GM18873 (cell line): ENCODE results near the gene MALRD1.

Experiments
- ATAC-seq: cut with Tn5 transposase; IDR thresholded peaks from one replicate; pipeline ENCODE4 v1.9.1; 2021; ENCODE audit warnings: mild to moderate bottlenecking, moderate library complexity, moderate number of reproducible peaks; ENCODE audit not compliant: unreplicated experiment, low FRiP score

Gene MALRD1

DNA sequence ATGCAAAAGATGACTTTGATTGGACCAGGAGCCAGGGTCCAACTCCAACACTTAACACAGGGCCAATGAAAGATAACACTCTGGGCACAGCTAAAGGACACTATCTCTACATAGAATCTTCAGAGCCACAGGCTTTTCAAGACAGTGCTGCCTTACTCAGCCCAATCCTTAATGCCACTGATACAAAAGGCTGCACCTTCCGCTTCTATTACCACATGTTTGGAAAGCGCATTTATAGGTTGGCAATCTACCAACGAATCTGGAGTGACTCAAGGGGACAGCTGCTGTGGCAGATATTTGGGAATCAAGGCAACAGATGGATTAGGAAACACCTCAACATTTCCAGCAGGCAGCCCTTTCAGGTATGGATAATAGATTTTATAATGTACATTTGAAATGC, 160.7 kb downstream of the MALRD1 start:
- ATAC-seq, result no peak

DNA sequence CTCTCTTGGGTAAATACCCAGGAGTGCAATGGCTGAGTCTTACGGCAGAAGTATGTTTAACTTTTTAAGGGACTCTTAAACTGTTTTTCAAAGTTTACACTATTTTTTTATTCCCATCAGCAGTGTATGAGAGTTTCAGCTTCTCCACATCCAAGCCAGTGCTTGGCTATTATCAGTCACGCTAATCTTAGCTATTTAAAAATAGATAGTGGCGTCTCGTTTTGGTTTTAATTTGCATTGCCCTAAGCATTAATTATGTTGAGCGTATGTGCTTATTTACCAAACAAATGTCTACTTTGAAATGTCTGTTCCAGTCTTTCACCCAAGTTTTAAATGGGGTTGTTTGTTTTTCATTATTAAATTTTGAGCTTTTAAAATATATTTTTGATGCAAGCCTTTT, 164.0 kb downstream of the MALRD1 start:
- ATAC-seq, result no peak

- no peak for ATAC-seq
Observed at GRCh38 chr10:19221216-19221615, 172.6 kb downstream of the MALRD1 start.

- no peak for ATAC-seq
Observed at GRCh38 chr10:19226025-19226424, 177.4 kb downstream of the MALRD1 start.

GRCh38 chr10:19231034-19231433, 182.4 kb downstream of the MALRD1 start:
- no peak for ATAC-seq

DNA sequence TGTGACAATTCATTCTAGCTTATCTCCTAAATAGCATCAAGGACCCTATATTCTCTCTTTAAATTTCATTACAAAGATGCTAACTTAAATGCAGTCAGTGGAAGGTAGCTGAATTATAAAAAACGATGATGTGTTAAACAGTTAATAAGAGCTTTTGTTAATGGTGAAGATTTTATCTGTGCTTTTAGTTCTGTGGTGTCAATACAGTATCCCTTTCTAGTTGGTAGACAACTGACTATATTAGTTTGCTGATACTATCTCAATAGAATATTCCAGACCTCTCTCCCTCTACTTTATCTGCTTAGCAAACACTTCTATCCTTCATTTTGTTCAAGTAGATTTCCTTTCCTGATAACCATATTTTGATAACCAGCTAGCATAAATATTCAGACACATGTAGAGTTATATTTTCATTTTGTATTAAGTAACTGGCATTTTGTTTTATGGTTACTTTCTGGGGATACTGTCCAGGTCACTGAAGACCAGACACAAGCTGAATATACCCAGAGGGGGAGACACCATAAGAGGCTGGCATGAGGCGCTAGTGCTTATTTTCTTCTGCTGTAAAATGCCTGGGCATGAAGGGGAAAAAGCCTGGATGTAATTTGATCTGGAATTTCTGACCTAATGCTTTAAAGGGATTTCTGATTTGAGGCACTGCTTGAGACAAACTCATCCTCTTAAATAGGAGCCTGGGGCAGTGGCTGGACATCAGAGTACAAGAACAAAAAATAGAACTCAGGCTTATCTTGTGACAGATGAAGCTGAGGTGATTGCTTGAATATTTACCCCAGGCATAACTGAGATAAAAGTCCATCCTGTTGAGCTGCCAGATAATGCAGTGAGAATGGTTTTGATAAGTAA, 197.5 kb downstream of the MALRD1 start:
- no peak for ATAC-seq

- no peak for ATAC-seq
Observed at GRCh38 chr10:19247843-19248242, 199.2 kb downstream of the MALRD1 start.

DNA sequence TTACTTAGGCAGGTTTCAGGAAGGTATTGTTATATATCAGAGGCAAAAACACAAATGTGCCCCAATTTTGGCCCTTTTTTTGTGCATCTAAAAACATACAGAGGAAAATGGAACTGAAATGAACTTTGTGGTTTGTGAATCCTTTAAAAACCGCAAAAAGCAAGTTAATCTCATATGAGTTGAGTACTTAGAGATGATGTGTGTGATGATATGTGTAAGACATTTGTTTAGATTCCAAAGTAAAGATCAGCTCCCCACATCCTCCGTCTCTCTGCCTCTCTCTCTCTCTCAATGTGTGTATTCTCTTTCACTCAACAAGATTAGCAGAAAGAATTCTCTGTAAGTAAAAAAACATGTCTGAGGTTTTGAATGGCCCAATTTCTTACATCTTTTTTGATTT, 201.9 kb downstream of the MALRD1 start:
- ATAC-seq, result no peak

GRCh38 chr10:19252531-19252930, 203.9 kb downstream of the MALRD1 start:
- ATAC-seq, result no peak

DNA sequence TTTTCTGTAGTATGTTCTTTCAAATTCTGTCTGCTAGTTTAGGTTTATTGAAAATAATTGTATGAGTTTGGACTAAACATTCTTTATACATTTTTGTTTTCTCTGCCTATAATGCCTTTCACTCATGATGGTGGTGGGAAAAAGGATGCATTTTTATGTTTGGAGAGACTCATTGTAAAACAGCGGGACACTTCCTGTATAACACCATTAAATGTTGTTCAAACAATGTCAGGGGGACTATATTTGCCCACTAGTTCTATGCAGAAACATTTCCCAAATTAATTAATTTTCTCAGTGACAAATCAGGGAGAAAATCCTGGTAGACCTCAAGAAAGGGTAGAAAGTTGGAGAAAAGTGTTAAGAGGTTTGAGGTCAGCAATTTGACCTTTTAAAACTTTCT, 207.7 kb downstream of the MALRD1 start:
- no peak for ATAC-seq

DNA sequence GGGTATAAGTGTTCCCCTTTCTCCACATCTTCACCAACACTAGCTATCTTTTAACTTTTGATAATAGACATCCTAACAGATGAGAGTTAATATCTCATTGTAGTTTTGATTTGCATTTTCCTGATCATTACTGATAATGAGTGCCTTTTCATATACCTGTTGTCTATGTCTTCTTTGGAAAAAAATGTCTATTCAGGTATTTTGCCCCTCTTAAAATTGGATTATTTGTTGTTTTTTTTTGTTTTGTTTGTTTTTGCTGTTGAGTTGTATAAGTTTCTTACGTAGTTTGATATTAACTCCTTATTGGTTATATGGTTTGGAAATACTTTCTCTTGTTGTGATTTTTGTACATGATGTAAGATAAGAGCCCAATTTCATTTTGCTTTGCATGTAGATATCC, 214.7 kb downstream of the MALRD1 start:
- no peak for ATAC-seq

GRCh38 chr10:19283285-19283684, 234.7 kb downstream of the MALRD1 start:
- no peak for ATAC-seq

DNA sequence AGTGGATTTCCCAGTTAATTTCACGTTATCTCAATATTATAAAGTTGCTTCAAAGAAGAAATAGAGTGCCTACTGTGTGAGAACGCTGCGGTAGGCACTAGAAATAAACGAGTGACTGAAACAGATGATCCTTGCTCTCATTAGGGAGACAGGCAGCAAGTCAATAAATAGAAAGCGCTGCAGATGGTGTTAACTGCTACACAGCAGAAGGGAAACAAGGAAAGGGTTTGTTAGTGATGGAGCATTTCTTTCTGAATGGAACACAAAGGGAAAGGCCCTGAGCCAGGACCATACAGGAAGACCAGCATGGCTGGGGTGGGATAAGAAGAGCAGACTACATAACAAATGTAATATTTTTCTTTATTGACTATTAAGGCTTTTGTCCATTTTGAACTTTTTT, 235.2 kb downstream of the MALRD1 start:
- ATAC-seq, result no peak

DNA sequence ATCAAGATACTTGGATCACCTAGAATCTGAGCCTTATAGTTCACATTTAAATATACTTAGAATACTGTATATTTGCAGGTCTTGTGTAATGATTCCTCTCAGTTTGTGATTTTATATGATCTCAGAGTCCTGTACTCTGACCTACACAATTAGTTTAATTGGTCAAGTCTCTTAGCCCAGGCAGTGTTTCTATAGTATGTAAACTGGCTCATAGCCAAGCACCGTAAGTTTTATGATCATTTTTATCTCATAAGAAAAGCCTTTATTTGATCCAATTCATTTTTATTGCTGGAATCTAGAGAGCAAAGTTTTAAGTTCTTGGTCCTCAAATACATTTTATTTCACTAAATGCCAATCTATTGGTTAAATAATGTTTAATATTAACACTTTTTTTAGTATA, 242.2 kb downstream of the MALRD1 start:
- no peak for ATAC-seq

GRCh38 chr10:19294233-19294632, 245.6 kb downstream of the MALRD1 start:
- ATAC-seq, result no peak

DNA sequence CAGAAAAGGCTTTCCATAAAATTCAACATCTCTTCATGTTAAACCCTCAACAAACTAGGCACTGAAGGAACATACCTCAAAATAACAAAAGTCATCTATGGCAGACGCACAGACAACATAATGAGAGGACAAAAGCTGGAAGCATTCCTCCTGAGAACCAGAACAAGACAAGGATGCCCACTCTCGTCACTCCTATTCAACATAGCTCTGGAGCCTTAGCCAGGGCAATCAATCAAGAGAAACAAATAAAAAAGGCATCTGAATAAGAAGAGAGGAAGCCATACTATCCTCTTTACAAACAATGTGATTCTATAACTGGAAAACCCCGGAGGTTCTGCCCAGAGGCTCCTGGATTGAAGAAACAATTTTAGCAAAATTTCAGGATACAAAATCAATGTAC, 251.0 kb downstream of the MALRD1 start:
- no peak for ATAC-seq

- no peak for ATAC-seq
Observed at GRCh38 chr10:19302117-19302516, 253.5 kb downstream of the MALRD1 start.

DNA sequence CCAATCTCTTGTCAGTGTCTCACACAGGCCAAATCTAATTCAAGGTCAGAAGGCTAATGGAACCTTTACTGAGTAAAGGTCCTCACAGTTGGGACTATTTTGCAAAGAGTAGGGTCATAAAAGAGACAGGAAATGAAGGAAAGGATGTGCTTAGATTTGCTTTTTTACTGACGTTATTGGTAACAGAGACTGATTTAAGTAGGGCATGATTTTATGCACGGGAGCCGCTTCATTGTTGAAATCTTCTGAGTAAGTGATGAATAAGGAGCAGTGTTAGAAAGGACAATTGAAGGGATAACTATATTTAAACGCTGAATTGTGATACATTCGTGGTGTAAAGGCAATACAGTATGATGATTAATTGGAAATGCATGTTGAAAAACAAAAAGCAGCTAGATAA, 261.5 kb downstream of the MALRD1 start:
- no peak for ATAC-seq

GRCh38 chr10:19316204-19316870, 267.7 kb downstream of the MALRD1 start:
- ATAC-seq, result no peak

DNA sequence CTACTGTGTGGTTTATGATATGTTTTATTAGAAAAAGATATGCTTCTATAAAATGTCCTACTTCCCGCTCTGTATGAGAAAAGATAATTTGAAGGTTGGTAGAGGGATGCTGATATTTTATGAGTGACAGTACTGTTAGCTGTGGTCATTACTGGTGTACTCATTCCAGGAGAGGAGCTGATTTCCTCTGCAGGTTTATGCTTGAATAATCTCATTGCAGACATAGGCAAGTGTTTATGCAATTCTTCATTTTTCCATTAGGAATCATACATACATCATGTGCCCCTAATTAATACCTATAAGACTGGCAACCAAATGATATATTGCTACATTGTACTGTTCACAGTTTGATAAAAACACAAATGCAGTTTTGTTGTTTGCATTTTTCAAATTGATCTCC, 269.4 kb downstream of the MALRD1 start:
- no peak for ATAC-seq

DNA sequence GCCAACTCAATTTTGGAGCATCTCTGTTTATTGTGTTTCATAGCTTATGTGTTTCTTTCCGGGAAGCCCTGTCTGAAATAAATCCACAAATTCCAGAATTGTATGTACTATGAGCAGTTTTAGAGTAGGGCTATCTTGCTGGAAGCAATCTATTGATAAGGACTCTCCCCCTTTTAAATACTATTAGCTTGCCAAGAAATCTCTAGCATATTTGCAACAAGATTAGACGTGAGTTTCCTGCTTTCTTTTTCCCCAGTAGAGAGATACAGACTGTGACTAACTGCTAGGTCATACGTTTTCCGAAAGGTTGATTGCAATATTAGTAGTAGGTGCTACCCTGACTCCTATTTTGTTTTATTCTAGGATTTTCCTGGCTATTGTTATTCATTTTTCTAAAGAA, 277.0 kb downstream of the MALRD1 start:
- no peak for ATAC-seq

- ATAC-seq, result no peak
Observed at GRCh38 chr10:19328582-19328981, 280.0 kb downstream of the MALRD1 start.
